B cell (primary cell): ENCODE measurements around the gene ZNF3. TPM values are rescaled to one million over a fixed set of nuclear protein-coding genes. Genes with fewer than 3 reads are reported as not detected.
A peak's percentile ranks its signal among the peaks of the same experiment; 100 is the strongest.

Experiments
- ATAC-seq: fragments of 200-7000 bp; cut with Tn5 transposase; one replicate; pipeline ENCODE4 v1.10.0; 2021; ENCODE audit warnings: low read depth, mild to moderate bottlenecking, moderate number of reproducible peaks, moderate library complexity
- CTCF ChIA-PET: fragments of 350-600 bp; sonication (Branson Sonifier 250); formaldehyde crosslinking; loops from one replicate; lab custom pipeline; 2021; ENCODE audit warnings: antibody characterized with exemption, inconsistent platforms; lab: Charles Lee
- POLR2A ChIA-PET: fragments of 350-600 bp; sonication (Branson Sonifier 250); formaldehyde crosslinking; loops from one replicate; lab custom pipeline; 2021; ENCODE audit warnings: antibody characterized with exemption; lab: Charles Lee
- DNase-seq: peaks from one replicate; pipeline ENCODE4 v3.0.0; 2013
- H2AFZ ChIP-seq: 2 replicates; pipeline ENCODE4 v1.6.1; 2012; ENCODE audit warnings: mild to moderate bottlenecking, low read depth, low read length; ENCODE audit not compliant: insufficient read depth, poor library complexity, severe bottlenecking
- H3K27ac ChIP-seq, 2 donors: 1 replicate in 1 of 2; 2 replicates in 1 of 2; pipeline ENCODE4 v1.5.1; 2012 to 2013; ENCODE audit warnings: low read length in 2 of 2, mild to moderate bottlenecking in 2 of 2, moderate library complexity in 1 of 2
- H3K27me3 ChIP-seq, 4 experiments: fragments of 200-600 bp in 1 of 4; sonication (generic) in 1 of 4; replicated peaks in 1 of 4; 1 replicate in 2 of 4; 2 replicates in 2 of 4; pipeline versions ENCODE4 v1.6.1 to v1.7.0; 2013 to 2016; ENCODE audit warnings: low read length in 3 of 4, mild to moderate bottlenecking in 2 of 4, mixed read lengths in 1 of 4, moderate library complexity in 1 of 4; ENCODE audit not compliant: insufficient read depth in 4 of 4, control insufficient read depth in 3 of 4; ENCODE audit errors: control extremely low read depth in 1 of 4
- H3K36me3 ChIP-seq, 2 experiments: replicated peaks in 1 of 2; 1 replicate in 1 of 2; 2 replicates in 1 of 2; pipeline versions ENCODE4 v1.6.1 to v1.7.1; 2013; ENCODE audit warnings: low read length in 1 of 2; ENCODE audit not compliant: insufficient read depth in 2 of 2, control insufficient read depth in 1 of 2; ENCODE audit errors: control extremely low read depth in 1 of 2, extremely low read depth in 1 of 2
- H3K4me1 ChIP-seq, 2 donors: fragments of 200-600 bp in 1 of 2; sonication (generic) in 1 of 2; 1 replicate in 1 of 2; 2 replicates in 1 of 2; pipeline versions ENCODE4 v1.5.1 to v1.6.1; 2013 to 2017; ENCODE audit warnings: low read length in 2 of 2; ENCODE audit not compliant: control insufficient read depth in 2 of 2, insufficient read depth in 2 of 2
- H3K4me2 ChIP-seq: replicated peaks from 2 replicates; pipeline ENCODE3; 2012; ENCODE audit warnings: mild to moderate bottlenecking, low read depth, low read length; ENCODE audit not compliant: poor library complexity, severe bottlenecking
- H3K4me3 ChIP-seq, 5 experiments: fragments of 200-600 bp in 1 of 5; sonication (generic) in 1 of 5; 1 replicate in 3 of 5; 2 replicates in 2 of 5; pipeline versions ENCODE4 v1.5.1 to v1.7.0; 2011 to 2016; ENCODE audit warnings: low read length in 4 of 5, mild to moderate bottlenecking in 4 of 5, low read depth in 2 of 5, control low read depth in 1 of 5, moderate library complexity in 1 of 5; ENCODE audit not compliant: insufficient read depth in 1 of 5; ENCODE audit errors: control extremely low read depth in 1 of 5, extremely low read depth in 1 of 5
- H3K79me2 ChIP-seq: fragments of 200-600 bp; sonication (generic); one replicate; pipeline ENCODE4 v1.6.0; 2016; ENCODE audit warnings: low read length; ENCODE audit not compliant: control insufficient read depth, insufficient read depth
- H3K9ac ChIP-seq: fragments of 200-600 bp; sonication (generic); 2 replicates; pipeline ENCODE4 v1.6.1; 2017; ENCODE audit warnings: mild to moderate bottlenecking, low read length, moderate library complexity
- H3K9me3 ChIP-seq, 3 donors: one replicate each; pipeline versions ENCODE4 v1.6.1 to v1.7.1; 2013; ENCODE audit warnings: low read length in 2 of 3; ENCODE audit not compliant: control insufficient read depth in 2 of 3, insufficient read depth in 1 of 3; ENCODE audit errors: control extremely low read depth in 1 of 3
- H4K20me1 ChIP-seq: 2 replicates; pipeline ENCODE4 v1.6.0; 2012; ENCODE audit warnings: mild to moderate bottlenecking, low read length; ENCODE audit not compliant: insufficient read depth, control insufficient read depth, poor library complexity, severe bottlenecking
- H3K27ac Mint-ChIP-seq: one replicate; pipeline ENCODE4 v1.8.0; 2021; ENCODE audit warnings: mixed read lengths
- H3K27me3 Mint-ChIP-seq: one replicate; pipeline ENCODE4 v1.8.0; 2021; ENCODE audit warnings: mixed read lengths
- H3K4me1 Mint-ChIP-seq: one replicate; pipeline ENCODE4 v1.8.0; 2021; ENCODE audit warnings: mixed read lengths
- H3K4me3 Mint-ChIP-seq: one replicate; pipeline ENCODE4 v1.8.0; 2021; ENCODE audit warnings: mixed read lengths
- H3K9me3 Mint-ChIP-seq: one replicate; pipeline ENCODE4 v1.8.0; 2022; ENCODE audit warnings: mixed read lengths; ENCODE audit not compliant: insufficient read depth
- CTCF ChIP-seq: fragments of 200-600 bp; IDR thresholded peaks from one replicate; pipeline ENCODE4 v1.8.0; 2022; ENCODE audit warnings: antibody characterized with exemption, mild to moderate bottlenecking
- EZH2 ChIP-seq: IDR thresholded peaks from 2 replicates; pipeline ENCODE4 v1.6.1; 2012; ENCODE audit warnings: borderline replicate concordance, low read depth, mild to moderate bottlenecking, moderate library complexity, low read length; ENCODE audit not compliant: insufficient read depth, poor library complexity, severe bottlenecking
- WGBS: methylation state at CpG from one replicate; pipeline ENCODE4 v1.1.5; 2013; ENCODE audit warnings: missing lambda C conversion rate; ENCODE audit not compliant: insufficient coverage; 5-methylcytosine and 5-hydroxymethylcytosine counted together
- intact Hi-C: fragments of 100-400 bp; cut with micrococcal nuclease; formaldehyde crosslinking; loops from one replicate; pipeline ENCODE4 v1.10.0; 2022
- polyA plus RNA-seq: library from polyadenylated mRNA; depleted of rRNA; stranded (reverse); fragments of >200 nt; gene quantifications from 2 replicates; pipeline ENCODE4 v1.2.3, GENCODE V29; 2012
- total RNA-seq, 2 donors: library from RNA; stranded (reverse); fragments of 120-200 nt in 1 of 2; gene quantifications; 1 replicate in 1 of 2; 2 replicates in 1 of 2; pipeline versions ENCODE4 v1.2.3 to v1.2.4, GENCODE V29; 2013 to 2022

Gene ZNF3
- total and polyA plus RNA-seq, 2 donors (not counting 1 experiment from before 2014, with no cell fraction given): 19.2 to 44.8 TPM

GRCh38 chr7:100053215-100053614 lies 28.3 kb downstream of the ZNF3 start:
- CTCF ChIA-PET: interaction anchor here (0.7 to 1.4 kb wide), 4 partner anchors 73 to 684 kb away, joined by 3 to 7 read pairs (median 3); no protein-coding TSS in a partner anchor
- Histone ChIP-seq H3K4me2 (no peak overlapping the region), H3K79me2 (peaks cover 21% of the 10 kb centered on the region), H4K20me1 (no peaks in the 10 kb centered on the region), H3K4me3 (no peak overlapping the region), H3K9ac (no peak overlapping the region), H3K27ac (no peak overlapping the region), H2AFZ (no peak overlapping the region), H3K36me3 (peaks cover 1 to 17% of the 10 kb centered on the region in 2 experiments), H3K9me3 (no peaks in the 10 kb centered on the region), H3K27me3 (no peaks in the 10 kb centered on the region), H3K4me1 (peaks cover 6 to 13% of the 10 kb centered on the region in 2 donors)
- POLR2A ChIA-PET: interaction anchor here (0.6 to 0.7 kb wide), 2 partner anchors 11 to 132 kb away, joined by 4 to 7 read pairs; no protein-coding TSS in a partner anchor
- TF ChIP-seq CTCF: no peak
- no peak for TF ChIP-seq EZH2
- no peaks in the 10 kb centered on the region for H3K9me3 Mint-ChIP-seq
- H3K4me1 Mint-ChIP-seq: peaks cover 16% of the 10 kb centered on the region
- no peak overlapping the region for H3K27ac Mint-ChIP-seq
- 64% methylated on average over 2 of the region's 3 CpGs for WGBS
- DNase-seq (peak; percentile 50), ATAC-seq (no peak)
- H3K4me3 Mint-ChIP-seq: no peak overlapping the region
- intact Hi-C loops: loop anchor here (2.0 kb wide), 1 partner anchor 140 kb away; no protein-coding TSS in a partner anchor
- no peaks in the 10 kb centered on the region for H3K27me3 Mint-ChIP-seq

DNA sequence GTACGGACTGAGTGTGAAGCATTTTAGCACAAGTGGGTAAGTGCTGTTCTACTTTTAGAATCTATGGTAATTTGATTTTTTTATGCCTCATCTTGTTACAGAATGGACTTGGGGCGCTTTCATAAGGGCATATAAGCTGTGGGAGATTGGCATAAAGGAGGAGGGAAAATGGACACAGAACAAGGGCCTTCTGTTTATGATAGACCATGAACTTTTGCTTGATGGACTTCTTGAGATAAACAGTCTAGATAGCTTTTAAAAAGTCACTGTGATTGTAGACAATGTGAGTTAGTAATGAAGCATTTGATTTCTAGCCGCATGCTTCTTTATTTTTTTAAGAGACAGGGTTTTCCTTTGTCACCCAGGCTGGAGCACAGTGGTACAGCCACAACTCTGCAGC lies 29.9 kb downstream of the ZNF3 start:
- Mint-ChIP-seq H3K4me1 (peaks cover 16% of the 10 kb centered on the region), H3K27me3 (no peaks in the 10 kb centered on the region), H3K9me3 (no peaks in the 10 kb centered on the region), H3K4me3 (peak overlapping the region; percentile 63), H3K27ac (peak overlapping the region; percentile 53)
- POLR2A ChIA-PET: no interaction called here
- H3K9me3 ChIP-seq: no peaks in the 10 kb centered on the region
- intact Hi-C loops: loop anchor here (2.0 kb wide), 1 partner anchor 139 kb away; no protein-coding TSS in a partner anchor
- H4K20me1 ChIP-seq: no peaks in the 10 kb centered on the region
- no peak overlapping the region for H3K4me2 ChIP-seq
- TF ChIP-seq CTCF: no peak
- TF ChIP-seq EZH2: no peak
- WGBS: 100% methylated on average over 2 of the region's 3 CpGs
- no peaks in the 10 kb centered on the region for H3K27me3 ChIP-seq
- DNase-seq (no peak), ATAC-seq (no peak)
- H2AFZ ChIP-seq: no peak overlapping the region
- no peak overlapping the region for H3K4me3 ChIP-seq
- peaks cover 6 to 13% of the 10 kb centered on the region in 2 donors for H3K4me1 ChIP-seq
- no peak overlapping the region for H3K27ac ChIP-seq
- CTCF ChIA-PET: interaction anchor here (1.2 kb wide), 1 partner anchor 132 kb away, joined by 4 read pairs; the partner anchor contains the start of gene TRIM4
- no peak overlapping the region for H3K9ac ChIP-seq
- peaks cover 0 to under 1% of the 10 kb centered on the region in 2 experiments for H3K36me3 ChIP-seq
- H3K79me2 ChIP-seq: peaks cover 16% of the 10 kb centered on the region
